HG02943 (cell line): ENCODE data around the gene DMRT3.

ENCODE experiments used
- ATAC-seq: cut with Tn5 transposase; IDR thresholded peaks from one replicate; pipeline ENCODE4 v1.9.1; 2021; ENCODE audit warnings: mild to moderate bottlenecking, low read depth, moderate library complexity; ENCODE audit not compliant: unreplicated experiment

Gene DMRT3

GRCh38 chr9:970151-970996 is 6.1 kb upstream of the DMRT3 start:
- ATAC-seq: no peak

- ATAC-seq: no peak
Measured at GRCh38 chr9:971901-972500, 4.5 kb upstream of the DMRT3 start.

DNA sequence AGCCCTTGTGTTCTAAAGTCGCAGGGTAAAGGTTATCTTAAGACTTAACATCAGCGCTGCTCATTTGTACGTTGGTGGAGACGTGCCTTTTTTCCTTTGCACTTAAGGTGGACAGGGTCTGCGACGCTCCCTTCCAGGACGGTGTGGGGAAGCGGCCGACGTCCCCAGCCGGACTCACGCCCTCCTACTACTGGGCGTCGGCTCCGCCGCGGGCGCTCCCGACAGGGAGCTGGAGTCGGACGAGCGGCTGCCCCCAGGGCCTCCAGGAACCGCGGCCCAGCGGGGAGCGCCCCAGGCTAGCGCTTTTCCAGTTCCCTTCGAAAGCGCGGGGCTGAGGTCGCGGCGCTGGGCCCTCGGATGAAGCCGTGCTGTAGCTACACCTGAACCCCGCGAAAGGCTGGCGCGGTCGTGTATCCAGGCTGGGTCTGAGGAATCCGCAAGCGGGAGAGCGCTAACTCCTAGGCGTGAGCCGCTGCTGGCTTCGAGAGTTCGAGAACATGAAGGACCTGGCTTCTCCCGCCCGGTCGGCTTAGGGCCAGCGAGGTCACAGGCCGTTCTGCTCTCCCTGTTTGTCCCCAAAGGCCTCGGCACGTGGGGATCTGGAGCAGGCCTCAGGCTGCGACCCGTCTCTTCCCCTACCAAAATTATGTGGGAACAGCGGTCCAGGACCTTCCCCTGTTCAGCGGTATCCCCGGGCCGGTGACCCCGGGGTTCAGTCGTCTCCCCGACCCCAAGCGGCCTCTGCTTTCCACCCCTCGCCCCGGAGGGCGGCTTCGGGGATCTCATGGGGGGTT is 3.8 kb upstream of the DMRT3 start:
- no peak for ATAC-seq

DNA sequence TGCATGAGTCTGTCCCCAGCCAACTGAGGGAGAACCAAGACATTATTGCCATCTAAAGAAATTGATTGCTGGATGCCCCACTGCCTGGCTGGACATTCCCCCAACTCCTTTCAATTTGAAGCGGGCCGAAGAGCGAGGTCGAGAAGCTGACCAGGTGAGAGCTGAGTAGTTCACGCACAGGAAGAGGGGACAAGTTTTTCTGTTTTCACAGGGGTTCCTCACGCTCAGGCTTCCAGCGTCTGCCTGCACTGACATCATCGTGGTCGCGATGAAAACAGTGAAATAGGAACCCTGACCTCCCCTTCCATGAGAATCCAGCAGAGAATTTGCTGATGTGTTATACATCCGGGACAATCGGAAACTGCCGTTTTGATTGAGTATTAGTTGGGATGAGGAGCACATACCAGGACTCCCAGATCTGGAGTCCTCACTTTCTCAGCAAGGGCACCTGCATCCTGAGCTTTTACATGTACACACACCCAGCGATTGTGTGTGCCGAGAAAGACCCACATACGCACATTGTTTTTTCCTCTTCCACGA is 3.1 kb upstream of the DMRT3 start:
- no peak for ATAC-seq

GRCh38 chr9:974031-974995 is 2.1 kb upstream of the DMRT3 start:
- ATAC-seq: no peak

GRCh38 chr9:974996-975739 is 1.3 kb upstream of the DMRT3 start:
- ATAC-seq: no peak

DNA sequence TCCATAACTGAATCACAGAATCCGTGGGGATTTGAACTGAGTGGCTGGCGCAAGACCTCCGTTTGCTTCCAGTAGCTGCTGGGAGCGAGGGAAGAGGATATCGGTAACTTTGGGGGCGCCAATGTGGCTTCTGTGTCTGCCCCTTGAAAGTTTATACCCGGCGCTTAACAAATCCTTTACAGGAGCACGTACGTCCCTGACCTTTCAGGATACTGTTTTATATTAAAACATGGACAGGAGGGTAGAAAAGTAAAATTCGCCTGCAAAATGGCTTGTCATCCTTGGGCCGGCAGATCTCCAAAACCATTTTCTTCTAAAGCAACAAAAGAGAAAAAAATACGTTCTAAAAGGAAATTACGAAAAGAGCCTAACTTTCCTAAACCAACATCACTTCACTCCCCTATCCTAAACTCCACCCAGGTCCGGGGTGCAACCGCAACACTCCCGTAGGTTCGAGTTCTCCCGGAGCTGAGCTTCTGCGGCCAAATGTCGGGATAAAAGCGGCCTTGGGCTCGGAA is 656 bp upstream of the DMRT3 start:
- ATAC-seq: no peak

DNA sequence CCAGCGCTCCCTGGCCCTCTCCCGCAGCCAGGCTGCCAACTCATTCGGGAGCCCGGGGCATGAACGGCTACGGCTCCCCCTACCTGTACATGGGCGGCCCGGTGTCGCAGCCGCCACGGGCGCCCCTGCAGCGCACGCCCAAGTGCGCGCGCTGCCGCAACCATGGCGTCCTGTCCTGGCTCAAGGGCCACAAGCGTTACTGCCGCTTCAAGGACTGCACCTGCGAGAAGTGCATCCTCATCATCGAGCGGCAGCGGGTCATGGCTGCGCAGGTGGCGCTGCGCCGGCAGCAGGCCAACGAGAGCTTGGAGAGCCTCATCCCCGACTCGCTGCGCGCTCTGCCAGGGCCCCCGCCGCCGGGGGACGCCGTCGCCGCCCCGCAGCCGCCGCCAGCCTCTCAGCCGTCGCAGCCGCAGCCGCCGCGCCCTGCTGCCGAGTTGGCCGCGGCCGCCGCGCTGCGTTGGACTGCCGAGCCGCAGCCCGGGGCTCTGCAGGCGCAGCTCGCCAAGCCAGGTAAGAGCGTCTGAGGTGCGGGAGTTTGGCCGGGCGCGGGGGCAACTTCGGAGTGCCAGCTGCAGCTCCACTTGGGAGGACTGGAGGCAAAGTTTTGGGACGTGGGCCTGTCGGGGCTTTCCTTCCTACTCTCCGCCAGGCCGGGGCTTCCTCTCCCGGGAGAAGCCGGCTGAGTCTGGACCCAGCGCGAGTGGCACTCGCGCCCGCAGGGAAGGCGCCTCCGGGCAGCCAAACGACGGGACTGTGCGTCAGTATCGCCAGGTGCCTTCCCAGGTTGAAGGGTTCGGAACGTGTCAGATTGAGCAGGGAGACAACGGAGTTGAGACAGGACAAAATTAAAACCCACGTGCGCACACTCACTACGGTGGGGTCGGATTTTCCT is 735 bp downstream of the DMRT3 start:
- no peak for ATAC-seq

DNA sequence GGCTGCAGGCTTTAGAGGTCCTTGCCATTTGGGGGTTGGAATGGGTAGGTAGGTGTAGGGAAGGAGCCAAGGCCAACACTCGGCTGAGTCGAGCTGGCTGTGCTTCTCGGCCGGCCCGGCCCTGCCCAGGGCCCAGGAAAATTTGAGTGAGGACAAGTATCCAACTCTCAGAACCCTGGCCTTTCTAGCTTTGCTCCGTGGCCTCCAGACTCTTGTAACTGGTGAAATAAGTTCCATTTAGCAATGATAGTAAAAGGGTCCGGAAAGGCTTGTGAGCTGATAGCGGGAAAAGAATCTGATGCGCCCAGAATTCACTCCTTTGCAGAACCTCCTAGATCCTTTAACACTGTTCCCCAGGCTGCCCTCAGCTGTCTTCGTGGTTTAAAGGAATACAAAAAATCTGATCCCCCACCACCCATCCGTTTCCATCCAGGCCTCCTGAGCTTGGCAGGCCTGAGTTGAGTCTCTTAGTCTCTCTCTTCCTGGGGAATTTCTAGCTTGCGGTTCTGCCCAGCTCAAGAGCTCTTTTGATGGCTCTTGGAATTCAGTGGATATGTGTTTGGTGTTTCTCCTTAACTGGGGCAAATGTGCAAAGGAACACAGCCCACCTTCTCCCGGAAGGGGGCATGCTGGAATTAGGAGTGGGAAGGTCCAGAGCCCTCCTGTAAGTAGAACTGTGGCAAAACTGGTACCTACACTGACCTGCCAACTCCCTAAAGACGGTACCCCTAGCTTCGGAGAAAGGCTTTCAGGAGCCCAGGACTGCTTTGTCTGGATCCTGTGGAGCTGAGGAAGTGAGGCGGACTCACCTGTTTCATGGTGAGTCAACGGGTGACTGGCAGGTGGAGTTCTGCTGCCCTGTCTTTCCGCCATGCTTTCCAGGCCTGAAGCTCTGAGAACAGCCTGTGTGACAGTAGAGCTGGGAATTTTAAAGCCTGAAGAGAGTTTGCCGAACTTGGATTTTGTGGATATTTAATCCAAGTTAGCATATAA is 1.7 kb downstream of the DMRT3 start:
- ATAC-seq: no peak

DNA sequence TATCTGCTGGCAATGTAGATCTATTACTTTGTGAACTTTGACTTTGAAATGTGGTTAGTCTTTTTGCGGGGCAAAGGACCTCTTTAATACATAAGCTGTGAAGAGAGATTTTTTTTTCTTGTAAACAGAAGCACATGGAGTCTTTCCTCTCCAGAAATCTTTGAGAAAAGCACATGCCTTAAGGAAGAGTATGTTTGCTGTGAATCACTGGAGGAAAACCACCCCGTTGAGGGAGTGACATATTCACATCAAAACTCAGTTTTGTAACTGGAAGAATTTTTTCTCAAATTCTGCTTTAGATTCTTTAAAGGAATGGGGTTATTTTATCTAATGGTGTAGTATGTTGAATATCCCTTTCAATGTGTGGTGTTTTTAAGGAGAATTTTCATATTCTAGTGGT is 3.5 kb downstream of the DMRT3 start:
- no peak for ATAC-seq

- no peak for ATAC-seq
Measured at GRCh38 chr9:980640-981039, 4.2 kb downstream of the DMRT3 start.

- no peak for ATAC-seq
Measured at GRCh38 chr9:981491-981898, 5.0 kb downstream of the DMRT3 start.

- no peak for ATAC-seq
Measured at GRCh38 chr9:982394-983230, 6.2 kb downstream of the DMRT3 start.

GRCh38 chr9:994005-994404 is 17.6 kb downstream of the DMRT3 start:
- ATAC-seq: no peak

GRCh38 chr9:995192-995591 is 18.7 kb downstream of the DMRT3 start:
- ATAC-seq: no peak

DNA sequence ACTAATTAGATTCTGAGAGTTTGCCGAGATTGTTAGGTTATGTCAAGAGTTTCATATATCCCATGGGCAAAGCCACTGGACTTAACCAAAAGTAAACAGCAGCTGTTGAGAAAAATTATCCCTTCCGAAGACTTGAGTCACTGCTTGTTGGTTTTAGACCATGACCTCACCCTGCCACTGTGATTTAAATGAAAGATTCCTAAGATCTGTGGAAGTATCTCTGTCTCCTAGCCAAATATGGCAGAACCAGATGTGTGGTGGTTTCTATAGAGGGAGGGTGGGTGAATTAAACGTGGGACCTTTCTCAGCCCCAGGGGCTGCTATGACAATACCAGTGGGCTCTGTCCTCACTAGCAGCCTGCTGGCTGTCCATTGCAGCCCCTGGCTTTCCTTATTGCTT is 19.3 kb downstream of the DMRT3 start:
- ATAC-seq: no peak
